Osteocyte (in vitro differentiated cells): ENCODE data around the gene CCDC73. TPM values are rescaled to one million over a fixed set of nuclear protein-coding genes. Genes with fewer than 3 reads are reported as not detected.
A peak's percentile ranks its signal among the peaks of the same experiment; 100 is the strongest.

Source experiments
- DNase-seq: peaks from one replicate; pipeline ENCODE4 v3.0.0; 2021; ENCODE audit warnings: mixed read lengths; ENCODE audit not compliant: unreplicated experiment; ENCODE audit errors: extremely low spot score
- H3K27ac Mint-ChIP-seq: one replicate; pipeline ENCODE4 v1.8.0; 2021; ENCODE audit warnings: mild to moderate bottlenecking, mixed read lengths; ENCODE audit not compliant: unreplicated experiment
- H3K27me3 Mint-ChIP-seq: one replicate; pipeline ENCODE4 v1.8.0; 2021; ENCODE audit warnings: mixed read lengths; ENCODE audit not compliant: unreplicated experiment
- H3K36me3 Mint-ChIP-seq: one replicate; pipeline ENCODE4 v1.8.0; 2021; ENCODE audit warnings: mixed read lengths; ENCODE audit not compliant: unreplicated experiment
- H3K4me1 Mint-ChIP-seq: one replicate; pipeline ENCODE4 v1.8.0; 2021; ENCODE audit warnings: mixed read lengths; ENCODE audit not compliant: unreplicated experiment
- H3K4me3 Mint-ChIP-seq: one replicate; pipeline ENCODE4 v1.8.0; 2021; ENCODE audit warnings: mild to moderate bottlenecking, moderate library complexity, mixed read lengths; ENCODE audit not compliant: unreplicated experiment
- H3K9me3 Mint-ChIP-seq: one replicate; pipeline ENCODE4 v1.8.0; 2021; ENCODE audit warnings: mixed read lengths; ENCODE audit not compliant: unreplicated experiment
- CTCF ChIP-seq: fragments of 200-600 bp; sonication (generic); IDR thresholded peaks from 2 replicates; pipeline ENCODE4 v1.5.0; 2021; ENCODE audit warnings: antibody characterized with exemption, mild to moderate bottlenecking, moderate library complexity
- total RNA-seq: library from RNA; stranded (reverse); gene quantifications from 2 replicates; pipeline ENCODE4 v1.2.1, GENCODE V29; 2021

CCDC73 gene
- total RNA-seq, 1 donor from 2014 or later: not detected

- Mint-ChIP-seq H3K27ac (no peak overlapping the region), H3K4me3 (no peak overlapping the region), H3K27me3 (peaks cover 61% of the 10 kb centered on the region), H3K9me3 (no peaks in the 10 kb centered on the region), H3K36me3 (no peaks in the 10 kb centered on the region), H3K4me1 (no peaks in the 10 kb centered on the region)
- no peak for DNase-seq
- TF ChIP-seq CTCF: no peak
These were observed 42.5 kb upstream of the CCDC73 start for GRCh38 chr11:32836946-32837345.

- no peak for TF ChIP-seq CTCF
- H3K27ac Mint-ChIP-seq: no peak overlapping the region
- peaks cover 74% of the 10 kb centered on the region for H3K27me3 Mint-ChIP-seq
These were observed 39.5 kb upstream of the CCDC73 start for GRCh38 chr11:32833921-32834320.

GRCh38 chr11:32831221-32831620 lies 36.8 kb upstream of the CCDC73 start:
- Mint-ChIP-seq H3K9me3 (no peaks in the 10 kb centered on the region), H3K27me3 (peaks cover 67% of the 10 kb centered on the region), H3K27ac (no peak overlapping the region), H3K36me3 (no peaks in the 10 kb centered on the region), H3K4me3 (no peak overlapping the region), H3K4me1 (peaks cover 7% of the 10 kb centered on the region)
- no peak for TF ChIP-seq CTCF
- DNase-seq: no peak

More at GRCh38 chr11:32833921-32834320, 39.5 kb upstream of the CCDC73 start:
- no peaks in the 10 kb centered on the region for H3K9me3 Mint-ChIP-seq
- H3K36me3 Mint-ChIP-seq: no peaks in the 10 kb centered on the region
- H3K4me3 Mint-ChIP-seq: no peak overlapping the region
- DNase-seq: no peak
- H3K4me1 Mint-ChIP-seq: peaks cover 7% of the 10 kb centered on the region

- no peak for TF ChIP-seq CTCF
- Mint-ChIP-seq H3K9me3 (no peaks in the 10 kb centered on the region), H3K27me3 (peaks cover 67% of the 10 kb centered on the region), H3K36me3 (no peaks in the 10 kb centered on the region), H3K27ac (no peak overlapping the region), H3K4me3 (peak overlapping the region; percentile 60), H3K4me1 (peaks cover 7% of the 10 kb centered on the region)
- DNase-seq: no peak
These were observed 36.3 kb upstream of the CCDC73 start for GRCh38 chr11:32830796-32831195.

- Mint-ChIP-seq H3K9me3 (no peaks in the 10 kb centered on the region), H3K27ac (no peak overlapping the region), H3K4me3 (peak overlapping the region; percentile 60), H3K36me3 (no peaks in the 10 kb centered on the region), H3K4me1 (peaks cover 7% of the 10 kb centered on the region), H3K27me3 (peaks cover 66% of the 10 kb centered on the region)
- no peak for DNase-seq
- TF ChIP-seq CTCF: no peak
These were observed 35.9 kb upstream of the CCDC73 start for GRCh38 chr11:32830413-32830738.
